NCI-H1417 (cell line): ENCODE data around the gene THBS4.
"Not testable (repeated sequence)": the region's sequence is repeated elsewhere in the genome, so short reads cannot be mapped to it uniquely, and the experiment has no call there.

ENCODE experiments used
- DNase-seq, 3 experiments: peaks; one replicate each; lab custom pipeline; 2025; lab: John Stamatoyannopoulos, UW

Gene THBS4

DNA sequence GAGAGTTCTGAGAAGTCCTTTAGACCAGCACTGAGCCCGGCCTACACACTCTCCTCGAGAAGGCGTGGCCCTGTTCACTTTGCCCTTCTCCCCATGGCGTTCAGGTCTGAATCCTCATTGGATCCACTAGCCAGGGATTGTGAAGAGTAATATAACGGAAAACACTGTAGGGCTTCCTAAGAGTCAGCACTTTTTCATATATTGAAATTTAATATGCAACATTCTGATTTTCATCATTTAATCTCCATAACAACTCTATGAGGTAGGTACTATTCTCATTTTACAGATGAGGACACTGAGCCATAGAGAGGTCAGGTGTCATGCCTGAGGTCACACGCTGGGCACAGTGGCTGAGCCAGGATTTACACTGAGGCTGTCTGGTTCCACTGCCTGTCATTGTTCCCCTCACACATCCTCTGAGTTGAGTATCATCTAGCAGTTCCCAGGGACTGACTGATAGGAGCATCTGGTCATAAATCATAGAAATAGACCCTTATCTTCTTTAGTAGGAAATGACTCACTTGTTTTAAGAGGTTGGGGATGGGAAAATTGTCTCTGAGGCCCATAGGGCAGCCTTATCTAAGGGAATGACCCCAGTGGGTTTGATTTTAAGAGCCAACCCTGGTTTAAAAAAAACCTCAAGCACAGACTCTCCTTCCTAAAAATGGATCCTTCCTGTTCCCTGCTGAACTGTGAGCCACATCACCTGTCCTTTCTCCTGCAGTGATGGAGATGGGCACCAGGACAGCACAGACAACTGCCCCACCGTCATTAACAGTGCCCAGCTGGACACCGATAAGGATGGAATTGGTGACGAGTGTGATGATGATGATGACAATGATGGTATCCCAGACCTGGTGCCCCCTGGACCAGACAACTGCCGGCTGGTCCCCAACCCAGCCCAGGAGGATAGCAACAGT, 41.2 kb downstream of the THBS4 start:
- DNase-seq = no peak

DNA sequence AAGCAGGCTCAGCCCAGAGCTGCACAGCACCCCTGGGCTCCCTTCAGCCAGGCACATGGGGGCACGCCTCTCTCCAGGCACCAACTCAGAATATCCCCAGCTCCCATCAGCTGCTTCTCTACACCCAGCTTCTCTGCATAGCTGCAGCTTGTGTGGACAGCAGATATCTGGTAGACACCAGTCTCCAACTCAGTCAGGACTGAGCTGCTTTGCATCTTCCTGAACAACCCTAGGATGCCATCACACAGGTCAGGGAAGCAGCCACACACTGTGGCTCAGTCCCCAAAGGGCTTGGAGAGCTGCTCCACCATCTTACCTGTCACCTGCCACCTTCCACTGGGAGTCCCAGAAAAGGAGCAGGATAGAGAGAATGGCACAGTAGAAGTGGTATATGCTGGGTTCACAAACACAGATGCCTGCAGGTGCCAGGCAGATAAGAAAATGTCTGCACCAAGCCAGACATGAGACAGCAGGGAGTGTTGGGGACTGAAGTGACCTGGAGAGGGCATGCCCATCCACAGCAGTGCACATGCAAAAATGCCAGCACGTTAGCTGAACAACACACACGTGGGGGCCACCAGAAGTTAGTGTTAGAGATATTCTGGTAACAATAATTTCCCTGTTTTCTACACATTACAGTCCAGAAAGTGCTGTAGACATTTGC, 42.0 kb downstream of the THBS4 start:
- DNase-seq = no peak

DNA sequence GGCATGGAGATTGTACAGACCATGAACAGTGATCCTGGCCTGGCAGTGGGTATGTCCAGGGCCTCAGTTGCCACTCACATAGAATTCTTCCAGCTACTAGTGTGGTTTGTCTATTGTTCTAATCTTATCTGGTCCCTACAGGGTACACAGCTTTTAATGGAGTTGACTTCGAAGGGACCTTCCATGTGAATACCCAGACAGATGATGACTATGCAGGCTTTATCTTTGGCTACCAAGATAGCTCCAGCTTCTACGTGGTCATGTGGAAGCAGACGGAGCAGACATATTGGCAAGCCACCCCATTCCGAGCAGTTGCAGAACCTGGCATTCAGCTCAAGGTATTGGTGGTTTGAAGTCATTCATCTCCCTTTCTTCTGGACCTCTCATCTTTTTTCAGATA, 43.8 kb downstream of the THBS4 start:
- no peak for DNase-seq

DNA sequence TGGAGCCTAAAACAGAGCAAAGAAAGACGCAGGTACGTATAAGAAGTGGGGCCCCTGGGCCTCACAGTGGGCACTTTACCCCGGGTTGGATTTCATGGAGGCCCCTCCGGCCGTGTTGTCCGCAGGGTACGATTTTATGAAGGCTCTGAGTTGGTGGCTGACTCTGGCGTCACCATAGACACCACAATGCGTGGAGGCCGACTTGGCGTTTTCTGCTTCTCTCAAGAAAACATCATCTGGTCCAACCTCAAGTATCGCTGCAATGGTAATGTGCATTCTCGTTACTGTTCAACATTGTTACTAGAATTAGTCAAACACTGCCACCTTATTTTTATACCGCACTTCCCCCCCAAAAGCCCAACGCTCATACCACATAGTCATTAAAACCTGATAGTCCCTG, 47.1 kb downstream of the THBS4 start:
- no peak for DNase-seq

DNA sequence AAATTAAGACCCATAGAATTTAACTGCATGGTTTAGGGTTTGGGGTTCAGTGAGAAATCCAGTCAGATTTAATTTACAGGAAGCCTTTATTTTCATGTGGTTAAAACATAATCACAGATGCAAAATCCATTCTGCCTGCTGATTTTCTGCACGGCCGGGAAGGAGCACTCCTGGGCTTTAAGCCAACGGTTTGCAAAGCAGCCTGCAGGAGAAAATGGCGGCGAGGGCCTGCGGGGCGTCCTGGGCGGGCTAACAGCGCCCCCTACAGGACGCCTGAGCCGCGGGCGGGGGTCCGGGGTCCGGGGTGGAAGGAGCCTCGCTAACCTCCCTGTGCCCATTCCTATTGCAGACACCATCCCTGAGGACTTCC, 47.6 kb downstream of the THBS4 start:
- DNase-seq = peak in 1 of 3 experiments; percentile 83

DNA sequence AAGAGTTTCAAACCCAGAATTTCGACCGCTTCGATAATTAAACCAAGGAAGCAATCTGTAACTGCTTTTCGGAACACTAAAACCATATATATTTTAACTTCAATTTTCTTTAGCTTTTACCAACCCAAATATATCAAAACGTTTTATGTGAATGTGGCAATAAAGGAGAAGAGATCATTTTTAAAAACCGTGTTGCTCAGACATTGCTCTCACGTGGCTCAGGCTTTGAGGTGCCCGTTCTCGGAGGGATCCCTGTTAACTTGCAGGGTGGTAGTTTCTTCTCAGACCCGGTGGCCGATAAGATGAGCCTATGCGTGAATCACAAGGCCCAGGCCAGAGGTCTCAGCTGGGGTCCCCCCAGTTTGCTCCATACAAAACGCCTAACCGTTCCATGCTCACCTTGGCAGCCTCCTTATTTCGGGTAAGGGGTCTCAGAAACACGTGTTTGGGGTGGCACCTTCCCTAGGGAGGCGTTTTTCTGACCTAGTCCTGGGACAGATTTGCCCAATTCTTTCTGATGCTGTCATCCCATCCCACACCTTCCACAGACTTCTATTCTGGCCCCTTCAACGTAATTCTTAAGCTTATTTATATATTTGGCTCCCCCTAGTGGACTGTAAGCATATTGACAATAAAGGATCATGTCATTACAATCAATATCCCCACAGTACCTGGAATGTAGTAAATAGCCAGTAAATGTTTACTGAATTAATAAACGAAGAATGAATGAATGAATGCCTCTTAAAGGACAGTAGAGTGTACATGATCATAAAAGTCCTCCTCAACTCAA, 48.1 kb downstream of the THBS4 start:
- DNase-seq = peak in 2 of 3 experiments; percentile 56 to 70

DNA sequence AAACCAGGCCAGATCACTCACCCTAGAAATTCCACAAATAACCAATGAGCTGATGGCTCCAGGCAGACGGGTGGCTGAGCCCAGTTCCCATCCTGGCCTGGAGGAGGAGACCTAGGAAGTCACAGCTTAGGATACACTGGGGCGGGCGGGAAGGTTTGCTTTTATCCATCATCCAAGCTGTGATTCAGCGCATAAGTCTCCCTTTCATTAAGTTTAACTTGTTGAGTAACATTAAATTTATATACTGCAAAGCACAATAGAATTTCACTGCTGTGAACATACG, 55.7 kb downstream of the THBS4 start:
- no peak for DNase-seq

DNA sequence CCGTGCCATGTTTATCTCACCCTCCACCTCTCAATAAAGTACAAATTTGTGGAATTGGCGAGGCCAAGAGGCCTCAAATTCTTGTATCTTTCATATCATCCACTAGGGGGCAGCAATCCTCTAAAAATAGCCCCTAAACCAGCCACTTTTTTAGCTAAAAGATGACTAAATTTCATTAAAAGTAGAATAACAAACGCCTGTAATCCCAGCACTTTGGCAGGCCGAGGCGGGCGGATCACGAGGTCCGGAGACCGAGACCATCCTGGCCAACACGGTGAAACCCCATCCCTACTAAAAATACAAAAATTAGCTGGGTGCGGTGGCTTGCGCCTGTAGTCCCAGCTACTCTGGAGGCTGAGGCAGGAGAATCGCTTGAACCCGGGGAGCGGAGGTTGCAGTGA, 56.6 kb downstream of the THBS4 start:
- peak; percentile 4 to 58 (median 45) for DNase-seq

DNA sequence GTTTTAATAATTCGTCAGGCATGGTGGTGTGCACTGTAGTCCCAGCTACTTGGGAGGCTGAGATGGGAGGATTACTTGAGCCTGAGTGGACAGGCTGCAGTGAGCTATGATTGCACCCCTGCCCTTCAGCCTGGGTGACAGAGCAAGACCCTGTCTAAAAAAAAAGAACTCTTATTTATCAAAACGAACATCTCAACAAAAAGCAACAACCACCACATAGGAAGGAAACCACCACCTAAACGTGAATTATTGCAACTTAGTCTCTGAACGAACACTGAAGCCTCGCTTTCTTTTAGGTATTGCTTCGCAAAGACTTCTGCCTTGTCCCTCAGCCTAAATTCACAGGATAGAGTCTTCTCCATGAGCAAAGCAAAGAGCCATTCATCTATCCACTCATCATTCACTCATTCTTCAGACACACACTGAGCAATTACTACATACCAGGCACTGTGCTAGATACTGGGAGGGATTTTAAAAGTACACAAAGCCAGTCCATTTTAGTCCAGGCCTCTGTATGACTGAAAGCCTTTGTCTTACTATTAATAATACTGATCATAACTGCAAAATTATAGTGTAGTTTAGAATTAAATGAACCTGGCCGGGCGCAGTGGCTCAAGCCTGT, 57.4 kb downstream of the THBS4 start:
- no peak for DNase-seq

DNA sequence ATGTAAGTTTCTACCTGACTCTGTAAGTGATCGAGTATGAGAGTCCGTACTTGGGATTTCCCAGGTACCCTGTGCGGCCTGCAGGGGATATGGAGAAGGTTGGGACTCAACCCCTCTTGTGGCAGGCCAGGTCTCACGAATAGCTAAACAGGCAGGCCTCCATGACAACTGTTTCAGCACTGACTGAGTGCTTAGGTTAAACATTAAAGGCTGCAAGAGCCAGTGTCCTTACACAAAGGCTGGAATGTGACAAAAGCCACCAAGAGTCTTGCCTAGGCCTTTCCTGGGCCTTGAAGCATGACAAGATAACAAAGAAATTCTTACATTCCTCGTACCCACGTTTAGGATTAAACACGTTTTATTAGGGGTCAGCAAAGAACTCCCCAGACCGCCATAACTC, 58.6 kb downstream of the THBS4 start:
- DNase-seq = no peak

DNA sequence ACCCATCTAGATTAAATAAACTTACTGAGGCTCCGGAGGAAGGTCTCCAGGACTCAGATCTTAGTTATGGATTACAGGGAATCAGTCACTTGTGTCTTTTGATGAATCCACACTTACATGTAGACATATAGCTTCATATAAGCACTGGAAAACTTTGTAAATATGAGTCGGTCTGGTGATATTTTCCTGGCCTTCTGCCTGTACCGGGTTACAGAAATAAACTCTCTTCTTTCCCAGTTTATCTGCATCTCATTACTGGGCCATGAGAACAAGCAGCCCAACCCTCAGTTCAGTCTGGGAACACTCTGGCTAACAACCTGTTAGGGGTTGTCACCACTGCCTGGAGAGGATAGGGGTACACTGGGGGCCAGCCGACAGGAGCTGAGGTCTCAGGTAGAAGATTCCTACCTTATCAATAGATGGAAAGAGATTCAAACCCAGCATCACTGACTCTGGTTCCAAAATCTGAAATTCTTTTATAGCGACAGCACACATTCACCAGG, 59.1 kb downstream of the THBS4 start:
- DNase-seq = no peak

DNA sequence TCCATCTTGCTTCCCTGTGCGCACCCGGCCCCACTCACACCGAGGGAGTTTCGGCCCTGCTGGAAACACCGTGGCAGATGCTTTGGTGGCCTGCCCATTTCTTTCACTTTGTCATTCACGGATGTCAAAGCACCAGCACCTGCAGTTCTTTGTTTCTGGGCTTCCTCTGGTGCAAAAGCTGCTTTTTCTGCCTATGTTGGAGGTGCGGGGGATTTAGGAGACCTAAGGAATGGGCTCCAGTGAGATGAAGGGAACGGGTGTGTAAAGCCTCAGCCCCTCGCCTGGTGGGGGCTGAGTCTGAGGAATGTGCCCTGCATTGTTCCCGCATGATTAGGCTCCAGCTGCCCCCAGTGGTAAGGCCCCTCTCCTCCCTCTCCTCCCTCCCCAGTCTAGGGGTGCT, 62.3 kb downstream of the THBS4 start:
- no peak for DNase-seq

DNA sequence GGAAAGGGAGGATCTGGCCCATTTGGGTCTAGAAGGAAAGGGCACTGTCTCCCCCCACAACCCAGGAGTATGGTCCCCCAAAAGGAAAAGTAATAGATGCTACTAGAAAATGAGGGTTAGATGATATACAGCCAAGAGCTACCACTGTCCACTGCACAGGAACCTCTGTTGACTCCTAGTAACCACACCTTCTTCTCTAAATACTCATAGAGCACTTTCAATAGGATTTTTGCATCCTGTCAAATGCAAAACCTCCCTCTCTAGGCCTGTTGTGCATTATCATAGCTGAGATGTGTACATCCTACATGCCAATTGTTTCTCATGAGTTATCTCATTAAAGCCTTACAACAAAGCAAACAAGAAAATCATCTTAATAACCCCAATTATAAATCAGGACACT, 66.8 kb downstream of the THBS4 start:
- no peak for DNase-seq

DNA sequence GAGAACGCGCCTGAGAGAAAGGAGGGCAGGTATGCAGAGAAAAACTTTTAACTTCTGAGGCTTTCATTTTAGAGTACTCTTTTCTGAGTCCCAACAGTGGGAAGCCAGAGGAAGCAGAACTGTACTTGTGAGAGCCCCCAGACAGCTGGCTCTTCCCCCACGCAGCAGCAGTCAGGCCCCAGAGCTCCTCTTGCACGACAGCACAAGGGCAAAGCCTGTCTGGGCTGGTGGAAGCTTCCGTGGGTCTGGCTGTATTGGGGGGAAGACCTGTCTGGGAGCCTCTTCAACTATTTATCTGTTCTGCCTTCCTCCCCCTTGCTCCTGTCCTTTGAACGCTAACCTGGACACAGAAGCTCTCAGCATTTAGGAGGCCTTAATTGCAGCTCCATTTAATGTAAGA, 68.2 kb downstream of the THBS4 start:
- DNase-seq = no peak

DNA sequence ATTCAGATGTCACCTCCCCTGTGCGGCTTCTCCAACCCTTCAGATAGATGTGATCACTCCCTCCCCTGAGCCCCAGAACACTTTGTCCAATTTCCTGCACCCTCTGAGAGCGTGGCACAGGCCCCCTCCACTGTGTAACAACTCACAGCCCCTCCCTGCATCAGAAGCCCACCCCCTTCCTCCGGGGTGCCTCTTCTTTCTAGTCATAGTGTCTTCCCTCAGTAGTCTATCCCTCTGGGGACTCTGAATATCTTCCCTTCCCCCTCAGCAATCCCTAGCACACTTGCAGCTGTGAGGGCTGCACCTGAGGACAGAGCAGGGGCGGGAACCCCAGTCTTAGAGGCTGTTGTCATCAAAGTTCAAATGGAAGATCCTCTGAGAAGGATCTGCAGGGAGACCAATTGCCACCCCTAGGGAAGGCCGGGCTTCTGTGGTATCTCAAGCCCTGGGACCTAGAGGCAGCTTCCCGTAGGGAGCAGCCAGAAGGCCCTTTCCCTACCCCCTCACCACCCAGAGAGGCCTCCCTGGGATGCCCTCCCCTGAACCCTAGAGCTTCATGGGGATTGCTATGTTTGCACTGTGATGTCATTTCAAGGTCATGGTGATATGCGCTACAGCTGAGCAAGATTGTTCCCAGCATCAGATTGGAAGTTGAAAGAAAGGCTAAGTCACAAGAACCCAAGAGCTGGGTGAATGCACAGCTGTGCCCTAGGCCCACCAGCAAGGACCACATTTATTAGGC, 70.7 kb downstream of the THBS4 start:
- no peak for DNase-seq

DNA sequence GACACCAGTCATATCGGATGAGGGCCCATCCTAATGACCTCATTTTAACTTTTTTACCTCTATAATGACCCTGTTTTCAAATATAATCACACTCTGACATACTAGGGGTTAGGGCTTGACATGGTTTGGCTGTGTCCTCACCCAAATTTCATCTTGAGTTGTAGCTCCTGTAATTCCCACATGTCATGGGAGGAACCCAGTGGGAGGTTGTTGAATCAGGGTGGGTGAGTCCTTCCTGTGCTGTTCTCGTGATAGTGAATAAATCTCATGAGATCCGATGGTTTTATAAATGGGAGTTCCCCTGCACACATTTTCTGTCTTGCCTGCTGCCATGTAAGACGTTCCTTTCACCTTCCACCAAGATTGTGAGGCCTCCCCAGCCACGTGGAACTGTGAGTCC, 71.8 kb downstream of the THBS4 start:
- no peak for DNase-seq

DNA sequence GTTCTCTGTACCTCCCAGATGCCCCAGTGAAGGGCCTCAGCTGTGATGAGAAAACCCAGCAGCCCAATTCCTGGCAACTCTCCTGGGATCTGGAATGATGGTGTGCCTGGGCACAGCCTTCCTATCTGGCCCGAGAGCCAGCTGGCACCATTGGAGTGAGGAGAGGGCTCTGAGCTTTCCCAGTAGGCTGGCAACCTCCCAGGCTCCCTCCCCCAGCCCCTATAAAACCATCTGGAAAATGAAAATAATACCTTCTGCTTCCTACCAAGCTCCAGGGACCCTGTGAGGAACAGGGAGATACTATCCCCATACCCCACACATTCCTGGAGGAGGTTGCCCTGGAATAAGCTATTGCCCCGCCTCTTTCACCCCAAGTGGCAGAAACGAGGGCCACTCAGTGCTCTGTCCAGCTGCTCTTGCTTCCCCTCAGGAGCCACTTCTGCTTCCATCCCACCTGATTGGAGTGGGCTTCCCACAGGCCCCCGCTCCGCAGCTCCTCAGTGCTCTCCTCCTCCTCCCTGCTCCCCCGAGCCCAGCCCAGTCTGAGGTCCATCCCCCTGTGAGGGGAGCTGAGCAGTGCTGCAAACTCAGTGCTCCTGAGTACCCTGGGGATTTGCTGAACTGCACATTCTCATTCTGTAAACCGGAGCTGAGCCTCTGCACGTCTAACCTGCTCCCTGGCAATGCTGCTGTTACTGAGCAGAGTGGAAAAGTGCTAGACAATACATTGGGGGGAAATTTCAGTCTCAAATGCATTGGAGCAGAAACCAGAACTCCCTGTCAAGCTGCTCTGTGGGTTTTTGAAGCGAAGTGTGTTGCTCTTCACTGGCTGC, 74.7 kb downstream of the THBS4 start:
- DNase-seq = no peak

DNA sequence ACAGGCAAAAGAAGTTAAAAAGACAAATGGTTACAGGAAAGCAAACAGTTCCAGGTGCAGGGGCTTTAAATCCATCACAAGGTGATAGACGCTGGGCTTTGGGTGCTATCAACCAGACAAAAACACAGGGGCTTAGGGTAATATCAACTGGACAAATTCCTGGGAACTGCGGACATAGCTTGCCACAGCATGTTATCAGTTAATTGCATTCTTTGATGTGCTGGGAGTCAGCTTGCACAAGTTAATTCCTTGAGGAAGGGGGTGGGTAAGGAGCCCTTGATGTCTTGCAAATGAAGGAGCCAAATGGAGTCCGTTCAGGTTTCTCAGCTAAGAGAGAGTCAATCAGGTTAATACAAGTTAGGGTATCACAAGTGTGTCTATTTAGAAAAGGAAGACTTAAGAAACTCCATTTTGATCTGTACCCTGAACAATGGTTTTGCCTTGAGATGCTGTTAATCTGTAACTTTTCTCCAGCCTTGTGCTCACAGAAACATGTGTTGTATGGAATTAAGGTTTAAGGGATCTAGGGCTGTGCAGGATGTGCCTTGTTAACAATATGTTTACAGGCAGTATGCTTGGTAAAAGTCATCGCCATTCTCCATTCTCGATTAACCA, 76.3 kb downstream of the THBS4 start:
- DNase-seq = not testable (repeated sequence)

DNA sequence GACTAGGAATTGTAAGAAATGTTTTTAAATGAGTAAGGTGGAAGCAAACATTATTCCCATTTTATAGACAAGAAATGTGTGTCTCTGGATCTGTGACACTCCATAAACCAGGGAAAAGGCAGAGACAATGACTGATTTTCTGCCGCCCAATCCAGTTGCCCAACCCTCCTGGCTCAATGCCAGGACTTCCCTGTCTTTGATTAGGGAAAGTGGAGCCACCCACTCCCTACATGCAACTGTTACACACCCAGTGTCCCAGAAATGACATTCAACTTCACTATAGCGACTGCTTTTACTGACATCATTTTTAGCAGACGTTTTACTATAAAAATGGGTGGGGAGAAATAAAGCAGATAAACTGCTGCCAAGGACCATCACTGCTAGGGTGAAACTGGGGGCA, 79.7 kb downstream of the THBS4 start:
- no peak for DNase-seq

DNA sequence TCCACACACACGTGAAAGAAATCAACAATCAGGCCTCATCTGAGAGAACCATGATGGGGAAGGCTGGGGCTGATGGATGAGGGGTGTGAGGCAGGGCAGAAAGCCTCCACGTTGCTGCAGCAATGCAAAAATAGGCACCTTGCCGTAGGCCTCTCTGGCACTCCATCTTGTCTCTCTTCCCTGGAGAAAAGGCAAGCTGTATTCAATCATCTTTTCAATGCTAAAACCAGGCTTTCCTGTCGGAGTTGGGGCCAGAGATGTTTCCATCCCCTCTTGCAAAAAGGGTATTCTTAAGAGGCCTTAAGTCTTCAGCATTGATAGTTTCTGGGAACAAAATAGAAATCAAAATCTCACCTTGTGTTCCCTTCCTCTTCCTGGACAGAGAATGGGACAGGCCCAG, 80.9 kb downstream of the THBS4 start:
- DNase-seq = no peak
